ENCODE measurements around the gene PRPF19. TPM values are rescaled to one million over a fixed set of nuclear protein-coding genes. Genes with fewer than 3 reads are reported as not detected.
A peak's percentile ranks its signal among the peaks of the same experiment; 100 is the strongest.

The PRPF19 gene
- total RNA-seq, 1 donor from 2014 or later, result 59.8 TPM

- Histone ChIP-seq H3K27me3 (peaks cover 9% of the 10 kb centered on the region), H3K4me1 (peaks cover 15% of the 10 kb centered on the region), H3K4me3 (peak overlapping the region; percentile 61), H3K9me3 (no peaks in the 10 kb centered on the region), H3K27ac (no peak overlapping the region), H3K36me3 (peaks cover 32% of the 10 kb centered on the region)
- DNase-seq, result no peak
- no peak for TF ChIP-seq CTCF (IDR thresholded peaks at IDR 0.05)
- ATAC-seq, result no peak
- intact Hi-C loops (cut with DNase I), result no loop called here
These were observed 18.8 kb upstream of the PRPF19 start for GRCh38 chr11:60924906-60925853.

GRCh38 chr11:60924110-60924905 lies 17.9 kb upstream of the PRPF19 start, which contains the start of gene TMEM132A:
TMEM132A (plus strand) TSS chr11:60924460; CDS start chr11:60924634, 174 bp downstream.
- TF ChIP-seq CTCF (IDR thresholded peaks at IDR 0.05), result no peak
- peak; percentile 81 for DNase-seq
- Histone ChIP-seq H3K27ac (no peak within 1 kb of the TSS), H3K36me3 (peaks cover 38% of the 10 kb centered on the region), H3K4me3 (peak within 1 kb of the TSS; percentile 61), H3K4me1 (peaks cover 21% of the 10 kb centered on the region), H3K27me3 (peaks cover 9% of the 10 kb centered on the region), H3K9me3 (no peaks in the 10 kb centered on the region)
- intact Hi-C loops (cut with DNase I), result no loop called here
- peak; percentile 86 for ATAC-seq

- Histone ChIP-seq H3K36me3 (peaks cover 38% of the 10 kb centered on the region), H3K27me3 (peaks cover 9% of the 10 kb centered on the region), H3K27ac (no peak overlapping the region), H3K4me3 (peak overlapping the region; percentile 61), H3K9me3 (no peaks in the 10 kb centered on the region), H3K4me1 (peaks cover 27% of the 10 kb centered on the region)
- intact Hi-C loops (cut with DNase I), result no loop called here
- TF ChIP-seq CTCF (IDR thresholded peaks at IDR 0.05), result no peak
- peak; percentile 2 for ATAC-seq
- DNase-seq, result no peak
These were observed 17.4 kb upstream of the PRPF19 start for GRCh38 chr11:60923800-60924109.

GRCh38 chr11:60923326-60923725 lies 16.9 kb upstream of the PRPF19 start:
- Histone ChIP-seq H3K9me3 (no peaks in the 10 kb centered on the region), H3K4me1 (peaks cover 30% of the 10 kb centered on the region), H3K4me3 (no peak overlapping the region), H3K36me3 (peaks cover 38% of the 10 kb centered on the region), H3K27me3 (peaks cover 9% of the 10 kb centered on the region), H3K27ac (no peak overlapping the region)
- intact Hi-C loops (cut with DNase I), result no loop called here
- no peak for ATAC-seq
- no peak for TF ChIP-seq CTCF (IDR thresholded peaks at IDR 0.05)
- no peak for DNase-seq

GRCh38 chr11:60922906-60923305 lies 16.5 kb upstream of the PRPF19 start:
- no peak for DNase-seq
- Histone ChIP-seq H3K9me3 (no peaks in the 10 kb centered on the region), H3K4me3 (no peak overlapping the region), H3K27ac (no peak overlapping the region), H3K27me3 (peaks cover 9% of the 10 kb centered on the region), H3K36me3 (peaks cover 38% of the 10 kb centered on the region), H3K4me1 (peaks cover 30% of the 10 kb centered on the region)
- no peak for ATAC-seq
- intact Hi-C loops (cut with DNase I), result no loop called here
- TF ChIP-seq CTCF (IDR thresholded peaks at IDR 0.05), result no peak
